Uterus (tissue), 4 donors: ENCODE results near the gene TMEM164. TPM values are rescaled to one million over a fixed set of nuclear protein-coding genes. Genes with fewer than 3 reads are reported as not detected.
"Not testable (repeated sequence)": the region's sequence is repeated elsewhere in the genome, so short reads cannot be mapped to it uniquely, and the experiment has no call there.

Source experiments
- DNase-seq, 2 donors: peaks; one replicate each; pipeline ENCODE4 v3.0.0-alpha.2; 2019 to 2020
- H3K27ac ChIP-seq, 2 donors: fragments of 200-600 bp; sonication (generic); 1 replicate in 1 of 2; 2 replicates in 1 of 2; pipeline ENCODE4 v1.5.1; 2016 to 2018
- H3K27me3 ChIP-seq, 2 donors: fragments of 200-600 bp; sonication (generic); one replicate each; pipeline ENCODE4 v1.5.1; 2018 to 2019; ENCODE audit warnings: control low read depth in 1 of 2
- H3K36me3 ChIP-seq, 2 donors: fragments of 200-600 bp; sonication (generic); one replicate each; pipeline ENCODE4 v1.5.1; 2019; ENCODE audit warnings: control low read depth in 1 of 2
- H3K4me1 ChIP-seq, 2 donors: fragments of 200-600 bp; sonication (generic); one replicate each; pipeline ENCODE4 v1.5.1; 2018 to 2019; ENCODE audit warnings: control low read depth in 1 of 2
- H3K4me3 ChIP-seq, 2 donors: fragments of 200-600 bp; sonication (generic); 1 replicate in 1 of 2; 2 replicates in 1 of 2; pipeline ENCODE4 v1.5.1; 2018 to 2019; ENCODE audit warnings: mild to moderate bottlenecking in 1 of 2
- H3K9me3 ChIP-seq, 2 donors: fragments of 200-600 bp; sonication (generic); one replicate each; pipeline ENCODE4 v1.5.1; 2019; ENCODE audit warnings: control low read depth in 1 of 2
- CTCF ChIP-seq, 4 experiments: fragments of 200-600 bp in 2 of 4; fragments of 450-650 bp in 2 of 4; sonication (generic) in 2 of 4; IDR thresholded peaks; one replicate each; pipeline ENCODE4 v1.5.1; 2016 to 2019; ENCODE audit warnings: antibody characterized with exemption in 4 of 4, mild to moderate bottlenecking in 2 of 4, moderate library complexity in 1 of 4
- POLR2A ChIP-seq, 2 donors: fragments of 450-650 bp; IDR thresholded peaks; one replicate each; pipeline ENCODE4 v1.6.1; 2016; ENCODE audit warnings: antibody characterized with exemption in 2 of 2, mild to moderate bottlenecking in 1 of 2, moderate library complexity in 1 of 2
- intact Hi-C: fragments of 100-400 bp; cut with DNase I; formaldehyde crosslinking; loops from one replicate; pipeline ENCODE4 v1.15.1; 2023; ENCODE audit warnings: low total_unique reads
- total RNA-seq, 4 donors: library from RNA; depleted of rRNA in 3 of 4; stranded (reverse); fragments of >200 nt in 3 of 4; gene quantifications; one replicate each; pipeline versions ENCODE4 v1.1.0 to v1.2.4, GENCODE V29; 2014 to 2023
- donor health status: DM: yes; HTN: yes; CAD: no.

The TMEM164 gene
- total RNA-seq, 4 donors from 2014 or later, result 3.1 to 18.9 (median 11.5) TPM

GRCh38 chrX:109974906-109975655, 27.8 kb upstream of the TMEM164 start:
- no peak overlapping the region for H3K27ac ChIP-seq
- H3K9me3 ChIP-seq, result no peaks in the 10 kb centered on the region
- intact Hi-C loops, result no loop called here
- DNase-seq, result no peak
- H3K4me1 ChIP-seq, result no peaks in the 10 kb centered on the region
- no peak overlapping the region for H3K4me3 ChIP-seq
- H3K27me3 ChIP-seq, result peaks cover 0 to 7% of the 10 kb centered on the region in 2 donors
- TF ChIP-seq POLR2A (IDR thresholded peaks at IDR 0.05), result no peak
- no peaks in the 10 kb centered on the region for H3K36me3 ChIP-seq

- H3K4me1 ChIP-seq, DNase-seq, H3K4me3 ChIP-seq, H3K9me3 ChIP-seq, H3K27ac ChIP-seq, intact Hi-C loops, H3K36me3 ChIP-seq, H3K27me3 ChIP-seq: not testable (repeated sequence)
Observed at GRCh38 chrX:109985210-109985609, 17.7 kb upstream of the TMEM164 start.

- intact Hi-C loops, result no loop called here
- Histone ChIP-seq H3K27ac (no peak overlapping the region), H3K27me3 (no peaks in the 10 kb centered on the region), H3K36me3 (no peaks in the 10 kb centered on the region), H3K4me3 (no peak overlapping the region), H3K9me3 (no peaks in the 10 kb centered on the region), H3K4me1 (no peaks in the 10 kb centered on the region)
- TF ChIP-seq POLR2A (IDR thresholded peaks at IDR 0.05) (no peak), CTCF (IDR thresholded peaks at IDR 0.05) (no peak)
- DNase-seq, result peak in 1 of 2 donors; percentile 15
Observed at GRCh38 chrX:109987884-109988283, 15.0 kb upstream of the TMEM164 start.

GRCh38 chrX:109990582-109991276, 12.2 kb upstream of the TMEM164 start:
- H3K9me3 ChIP-seq, result no peaks in the 10 kb centered on the region
- intact Hi-C loops, result no loop called here
- no peak for DNase-seq
- no peak overlapping the region for H3K27ac ChIP-seq
- TF ChIP-seq POLR2A (IDR thresholded peaks at IDR 0.05) (no peak), CTCF (IDR thresholded peaks at IDR 0.05) (no peak)
- no peaks in the 10 kb centered on the region for H3K27me3 ChIP-seq
- H3K4me1 ChIP-seq, result no peaks in the 10 kb centered on the region
- no peaks in the 10 kb centered on the region for H3K36me3 ChIP-seq
- no peak overlapping the region for H3K4me3 ChIP-seq

GRCh38 chrX:109992203-109992602, 10.7 kb upstream of the TMEM164 start:
- no peaks in the 10 kb centered on the region for H3K4me1 ChIP-seq
- no peaks in the 10 kb centered on the region for H3K9me3 ChIP-seq
- no peak overlapping the region for H3K4me3 ChIP-seq
- H3K27me3 ChIP-seq, result no peaks in the 10 kb centered on the region
- no peak for DNase-seq
- intact Hi-C loops, result no loop called here
- H3K36me3 ChIP-seq, result no peaks in the 10 kb centered on the region
- H3K27ac ChIP-seq, result no peak overlapping the region
- TF ChIP-seq CTCF (IDR thresholded peaks at IDR 0.05), result no peak
- TF ChIP-seq POLR2A (IDR thresholded peaks at IDR 0.05), result no peak

GRCh38 chrX:109995155-109995554, 7.8 kb upstream of the TMEM164 start:
- Histone ChIP-seq H3K27ac (no peak overlapping the region), H3K36me3 (no peaks in the 10 kb centered on the region), H3K27me3 (no peaks in the 10 kb centered on the region), H3K4me1 (no peaks in the 10 kb centered on the region), H3K9me3 (no peaks in the 10 kb centered on the region), H3K4me3 (no peak overlapping the region)
- TF ChIP-seq POLR2A (IDR thresholded peaks at IDR 0.05), result no peak
- TF ChIP-seq CTCF (IDR thresholded peaks at IDR 0.05), result no peak
- intact Hi-C loops, result no loop called here
- DNase-seq, result no peak
